Prostate gland (tissue), 2 donors: ENCODE data around the gene XNDC1N. TPM values are rescaled to one million over a fixed set of nuclear protein-coding genes. Genes with fewer than 3 reads are reported as not detected.

ENCODE experiments used
- DNase-seq: peaks from one replicate; pipeline ENCODE4 v3.0.0-alpha.2; 2019; ENCODE audit warnings: low spot score
- H3K27ac ChIP-seq, 2 donors: fragments of 200-600 bp; sonication (generic); 2 replicates each; pipeline ENCODE4 v1.5.1; 2017 to 2019
- H3K27me3 ChIP-seq: fragments of 200-600 bp; sonication (generic); replicated peaks from 2 replicates; pipeline ENCODE4 v1.5.1; 2019; ENCODE audit not compliant: insufficient read depth
- H3K36me3 ChIP-seq, 2 donors: fragments of 200-600 bp; sonication (generic); 1 replicate in 1 of 2; 2 replicates in 1 of 2; pipeline versions ENCODE4 v1.5.1 to v1.8.1; 2017 to 2019
- H3K4me1 ChIP-seq: fragments of 200-600 bp; sonication (generic); replicated peaks from 2 replicates; pipeline ENCODE4 v1.5.1; 2019
- H3K4me3 ChIP-seq, 2 donors: fragments of 200-600 bp; sonication (generic); 2 replicates each; pipeline ENCODE4 v1.5.1; 2017 to 2019
- H3K9me3 ChIP-seq: fragments of 200-600 bp; sonication (generic); 2 replicates; pipeline ENCODE4 v1.5.1; 2017
- CTCF ChIP-seq, 4 experiments: fragments of 200-600 bp in 2 of 4; fragments of 450-650 bp in 2 of 4; sonication (generic) in 2 of 4; IDR thresholded peaks; 1 replicate in 3 of 4; 2 replicates in 1 of 4; pipeline ENCODE4 v1.5.1; 2016 to 2019; ENCODE audit warnings: antibody characterized with exemption in 4 of 4, mild to moderate bottlenecking in 2 of 4, moderate library complexity in 2 of 4
- POLR2A ChIP-seq: fragments of 450-650 bp; IDR thresholded peaks from one replicate; pipeline ENCODE4 v1.6.1; 2016; ENCODE audit warnings: antibody characterized with exemption, mild to moderate bottlenecking
- POLR2AphosphoS5 ChIP-seq: sonication (generic); formaldehyde crosslinking; IDR thresholded peaks from one replicate; pipeline ENCODE4 v1.6.1; 2017; ENCODE audit warnings: antibody characterized with exemption
- WGBS: methylation state at CpG from one replicate; pipeline ENCODE4 v1.1.5; 2018; 5-methylcytosine and 5-hydroxymethylcytosine counted together
- intact Hi-C: fragments of 100-400 bp; cut with DNase I; formaldehyde crosslinking; loops from one replicate; pipeline ENCODE4 v1.14.2; 2022
- total RNA-seq, 2 donors: library from RNA; depleted of rRNA; stranded (reverse); fragments of >200 nt; gene quantifications; one replicate each; pipeline ENCODE4 v1.1.0, GENCODE V29; 2016

Gene XNDC1N
- total RNA-seq, 2 donors from 2014 or later = 4.9 to 7.7 TPM

- H3K9me3 ChIP-seq = no peaks in the 10 kb centered on the region
- no peak overlapping the region for H3K27ac ChIP-seq
- no peak overlapping the region for H3K4me3 ChIP-seq
- DNase-seq = no peak
- intact Hi-C loops = no loop called here
- H3K36me3 ChIP-seq = no peaks in the 10 kb centered on the region
- H3K4me1 ChIP-seq = peaks cover 4% of the 10 kb centered on the region
- no peaks in the 10 kb centered on the region for H3K27me3 ChIP-seq
- WGBS = 78% methylated on average over 1 of the region's 1 CpG
- TF ChIP-seq POLR2AphosphoS5 = no peak
- no peak for TF ChIP-seq CTCF (IDR thresholded peaks at IDR 0.05)
- TF ChIP-seq POLR2A = no peak
Observed at GRCh38 chr11:71937826-71938225, 9.4 kb upstream of the XNDC1N start.

GRCh38 chr11:71936825-71937224, 8.4 kb upstream of the XNDC1N start:
- Histone ChIP-seq H3K27ac (no peak overlapping the region), H3K4me3 (no peak overlapping the region), H3K4me1 (peaks cover 4% of the 10 kb centered on the region), H3K9me3 (no peaks in the 10 kb centered on the region), H3K27me3 (no peaks in the 10 kb centered on the region), H3K36me3 (no peaks in the 10 kb centered on the region)
- intact Hi-C loops = no loop called here
- 43% methylated on average over 5 of the region's 5 CpGs for WGBS
- DNase-seq = no peak
- TF ChIP-seq POLR2AphosphoS5 (no peak), CTCF (IDR thresholded peaks at IDR 0.05) (no peak), POLR2A (no peak)

GRCh38 chr11:71935338-71935925, 7.0 kb upstream of the XNDC1N start:
- Histone ChIP-seq H3K4me1 (peaks cover 4% of the 10 kb centered on the region), H3K4me3 (no peak overlapping the region), H3K9me3 (no peaks in the 10 kb centered on the region), H3K27me3 (no peaks in the 10 kb centered on the region), H3K27ac (no peak overlapping the region), H3K36me3 (no peaks in the 10 kb centered on the region)
- intact Hi-C loops = no loop called here
- whole genome bisulfite sequencing = 83% methylated on average over 4 of the region's 4 CpGs
- TF ChIP-seq CTCF (IDR thresholded peaks at IDR 0.05) = no peak
- no peak for TF ChIP-seq POLR2A
- DNase-seq = no peak

- DNase-seq = no peak
Observed at GRCh38 chr11:71934213-71934612, 5.8 kb upstream of the XNDC1N start.

More at GRCh38 chr11:71934213-71934612, 5.8 kb upstream of the XNDC1N start:
- Histone ChIP-seq H3K27me3 (no peaks in the 10 kb centered on the region), H3K36me3 (no peaks in the 10 kb centered on the region), H3K4me3 (no peak overlapping the region), H3K4me1 (peaks cover 7% of the 10 kb centered on the region), H3K27ac (no peak overlapping the region), H3K9me3 (no peaks in the 10 kb centered on the region)
- 53% methylated on average over 2 of the region's 2 CpGs for WGBS
- intact Hi-C loops = no loop called here
- no peak for TF ChIP-seq POLR2AphosphoS5
- no peak for TF ChIP-seq CTCF (IDR thresholded peaks at IDR 0.05)
- no peak for TF ChIP-seq POLR2A
